Loucy (cell line): ENCODE results near the gene NUDT7.

ENCODE experiments used
- EZH2phosphoT487 ChIP-seq: fragments of 200-600 bp; IDR thresholded peaks from 2 replicates; pipeline ENCODE4 v1.6.1; 2018; ENCODE audit warnings: antibody characterized with exemption, mild to moderate bottlenecking, moderate library complexity, borderline replicate concordance
- TF ChIP-seq, protein P1 (sequence below): fragments of 200-600 bp; sonication (generic); conservative IDR thresholded peaks from 2 replicates; pipeline ENCODE4 v1.5.1; 2014; ENCODE audit warnings: mild to moderate bottlenecking, antibody characterized with exemption, low read length

DNA sequence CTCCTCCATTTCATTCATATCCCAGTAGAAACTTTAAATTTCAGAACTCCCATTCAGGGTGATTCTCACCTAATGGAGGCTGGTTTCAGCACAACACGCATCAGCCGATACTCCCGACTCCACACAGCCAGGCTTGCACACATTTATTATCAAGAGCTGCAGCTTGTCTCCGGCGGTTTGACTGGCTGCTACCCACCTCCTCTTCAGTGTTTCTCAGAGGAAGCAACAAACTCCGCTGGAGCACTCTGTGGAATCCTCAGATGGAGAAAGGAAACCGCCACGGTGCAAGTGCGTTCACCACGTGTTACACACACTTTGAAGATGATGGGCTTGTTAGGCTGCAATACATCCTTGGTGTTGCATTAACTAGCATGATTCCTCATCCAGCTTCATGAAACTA lies 39.7 kb upstream of the NUDT7 start:
- TF ChIP-seq, protein P1, sequence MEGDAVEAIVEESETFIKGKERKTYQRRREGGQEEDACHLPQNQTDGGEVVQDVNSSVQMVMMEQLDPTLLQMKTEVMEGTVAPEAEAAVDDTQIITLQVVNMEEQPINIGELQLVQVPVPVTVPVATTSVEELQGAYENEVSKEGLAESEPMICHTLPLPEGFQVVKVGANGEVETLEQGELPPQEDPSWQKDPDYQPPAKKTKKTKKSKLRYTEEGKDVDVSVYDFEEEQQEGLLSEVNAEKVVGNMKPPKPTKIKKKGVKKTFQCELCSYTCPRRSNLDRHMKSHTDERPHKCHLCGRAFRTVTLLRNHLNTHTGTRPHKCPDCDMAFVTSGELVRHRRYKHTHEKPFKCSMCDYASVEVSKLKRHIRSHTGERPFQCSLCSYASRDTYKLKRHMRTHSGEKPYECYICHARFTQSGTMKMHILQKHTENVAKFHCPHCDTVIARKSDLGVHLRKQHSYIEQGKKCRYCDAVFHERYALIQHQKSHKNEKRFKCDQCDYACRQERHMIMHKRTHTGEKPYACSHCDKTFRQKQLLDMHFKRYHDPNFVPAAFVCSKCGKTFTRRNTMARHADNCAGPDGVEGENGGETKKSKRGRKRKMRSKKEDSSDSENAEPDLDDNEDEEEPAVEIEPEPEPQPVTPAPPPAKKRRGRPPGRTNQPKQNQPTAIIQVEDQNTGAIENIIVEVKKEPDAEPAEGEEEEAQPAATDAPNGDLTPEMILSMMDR = no peak
- TF ChIP-seq EZH2phosphoT487 = no peak
